Large intestine (tissue), 12 donors: Measurements from ENCODE around the gene APOBEC2. TPM values are rescaled to one million over a fixed set of nuclear protein-coding genes. Genes with fewer than 3 reads are reported as not detected.
"Not testable (repeated sequence)": the region's sequence is repeated elsewhere in the genome, so short reads cannot be mapped to it uniquely, and the experiment has no call there.

Source experiments
- DNase-seq, 2 donors: peaks; one replicate each; pipeline versions ENCODE4 v3.0.0 to v3.0.0-alpha.2; 2013
- H3K27ac ChIP-seq: one replicate; pipeline ENCODE4 v1.5.1; 2013; ENCODE audit warnings: low read length
- H3K27me3 ChIP-seq: 2 replicates; pipeline ENCODE4 v1.6.1; 2013; ENCODE audit warnings: low read length; ENCODE audit not compliant: control insufficient read depth, insufficient read depth
- H3K36me3 ChIP-seq: 2 replicates; pipeline ENCODE4 v1.6.1; 2013; ENCODE audit warnings: low read length; ENCODE audit not compliant: control insufficient read depth, insufficient read depth
- H3K4me1 ChIP-seq: one replicate; pipeline ENCODE4 v1.6.1; 2013; ENCODE audit warnings: low read length; ENCODE audit not compliant: control insufficient read depth, insufficient read depth
- H3K4me3 ChIP-seq: one replicate; pipeline ENCODE4 v1.5.1; 2013; ENCODE audit warnings: low read length
- H3K9me3 ChIP-seq: one replicate; pipeline ENCODE4 v1.6.1; 2013; ENCODE audit warnings: mild to moderate bottlenecking, low read depth, low read length, moderate library complexity; ENCODE audit not compliant: control insufficient read depth
- WGBS: methylation state at CpG from one replicate; pipeline ENCODE4 v1.1.5; 2013; ENCODE audit warnings: low lambda C conversion rate; ENCODE audit not compliant: insufficient coverage; 5-methylcytosine and 5-hydroxymethylcytosine counted together
- long read RNA-seq, 11 donors: transcript quantifications; one replicate each; lab custom pipeline, GENCODE V29; 2026
- polyA plus RNA-seq: library from polyadenylated mRNA; unstranded; fragments of 120-200 nt; gene quantifications from one replicate; pipeline ENCODE4 v1.2.1, GENCODE V29; 2013

The APOBEC2 gene
- 5.6 TPM for polyA plus RNA-seq
- long read RNA-seq, donor 1 = 0 reads
- long read RNA-seq, donor 2 = 0 reads
- long read RNA-seq, donor 3 = 0 reads
- long read RNA-seq, donor 4 = 0 reads
- long read RNA-seq, donor 5 = 0 reads
- long read RNA-seq, donor 6 = 0 reads
- long read RNA-seq, donor 7 = 0 reads
- long read RNA-seq, donor 8 = 0 reads
- long read RNA-seq, donor 9 = 0 reads
- long read RNA-seq, donor 10 = 0 reads
- long read RNA-seq, donor 11 = 0 reads

- no CpG with 5 or more reads among the region's 5 CpGs for WGBS
- Histone ChIP-seq H3K4me1 (peaks cover 88% of the 10 kb centered on the region), H3K4me3 (no peak within 1 kb of the TSS), H3K27ac (peak within 1 kb of the TSS; percentile 19), H3K36me3 (no peaks in the 10 kb centered on the region), H3K27me3 (no peaks in the 10 kb centered on the region), H3K9me3 (no peaks in the 10 kb centered on the region)
- DNase-seq = no peak
Measured at GRCh38 chr6:41053041-41053440, at the start of gene APOBEC2. Gene APOBEC2, plus strand, starts transcription at chr6:41053202. Its CDS starts 146 bp downstream, at chr6:41053348.

- peaks cover 11% of the 10 kb centered on the region for H3K4me1 ChIP-seq
- H3K4me3 ChIP-seq, H3K36me3 ChIP-seq, H3K27ac ChIP-seq, H3K27me3 ChIP-seq, H3K9me3 ChIP-seq: not testable (repeated sequence)
- WGBS = 40% methylated on average over 1 of the region's 7 CpGs
- DNase-seq = peak in 1 of 2 donors; percentile 53
Measured at GRCh38 chr6:41006217-41006616, 46.8 kb upstream of the APOBEC2 start.

GRCh38 chr6:41006980-41007379 lies 46.0 kb upstream of the APOBEC2 start:
- not testable (repeated sequence) for H3K27me3 ChIP-seq, H3K4me3 ChIP-seq, DNase-seq, H3K9me3 ChIP-seq, H3K27ac ChIP-seq, H3K36me3 ChIP-seq
- WGBS = no CpG with 5 or more reads among the region's 4 CpGs
- peaks cover 11% of the 10 kb centered on the region for H3K4me1 ChIP-seq

GRCh38 chr6:41008011-41008410 lies 45.0 kb upstream of the APOBEC2 start:
- no peak overlapping the region for H3K27ac ChIP-seq
- no peak overlapping the region for H3K4me3 ChIP-seq
- H3K27me3 ChIP-seq = no peaks in the 10 kb centered on the region
- peaks cover 11% of the 10 kb centered on the region for H3K4me1 ChIP-seq
- H3K9me3 ChIP-seq = no peaks in the 10 kb centered on the region
- DNase-seq = no peak
- H3K36me3 ChIP-seq = no peaks in the 10 kb centered on the region
- no CpG with 5 or more reads among the region's 3 CpGs for WGBS

- DNase-seq = no peak
- Histone ChIP-seq H3K27me3 (no peaks in the 10 kb centered on the region), H3K27ac (no peak overlapping the region), H3K4me3 (no peak overlapping the region), H3K36me3 (no peaks in the 10 kb centered on the region), H3K9me3 (no peaks in the 10 kb centered on the region), H3K4me1 (peaks cover 15% of the 10 kb centered on the region)
- no CpG with 5 or more reads among the region's 1 CpG for WGBS
Measured at GRCh38 chr6:41009669-41010068, 43.3 kb upstream of the APOBEC2 start.

- Histone ChIP-seq H3K36me3 (no peaks in the 10 kb centered on the region), H3K4me1 (peaks cover 15% of the 10 kb centered on the region), H3K27ac (no peak overlapping the region), H3K27me3 (no peaks in the 10 kb centered on the region), H3K9me3 (no peaks in the 10 kb centered on the region), H3K4me3 (no peak overlapping the region)
- no peak for DNase-seq
- WGBS = no CpG with 5 or more reads among the region's 2 CpGs
Measured at GRCh38 chr6:41011673-41012072, 41.3 kb upstream of the APOBEC2 start.

- WGBS = no CpG with 5 or more reads among the region's 5 CpGs
- DNase-seq = peak in 1 of 2 donors; percentile 62
- Histone ChIP-seq H3K4me3 (no peak overlapping the region), H3K27ac (peak overlapping the region; percentile 11), H3K27me3 (no peaks in the 10 kb centered on the region), H3K4me1 (peaks cover 3% of the 10 kb centered on the region), H3K36me3 (no peaks in the 10 kb centered on the region), H3K9me3 (no peaks in the 10 kb centered on the region)
Measured at GRCh38 chr6:41013466-41014153, 39.4 kb upstream of the APOBEC2 start.

- Histone ChIP-seq H3K9me3 (no peaks in the 10 kb centered on the region), H3K27ac (no peak overlapping the region), H3K4me3 (no peak overlapping the region), H3K4me1 (peaks cover 3% of the 10 kb centered on the region), H3K27me3 (no peaks in the 10 kb centered on the region), H3K36me3 (no peaks in the 10 kb centered on the region)
- WGBS = no CpG with 5 or more reads among the region's 4 CpGs
- DNase-seq = no peak
Measured at GRCh38 chr6:41014780-41015179, 38.2 kb upstream of the APOBEC2 start.

- no CpG with 5 or more reads among the region's 5 CpGs for WGBS
- not testable (repeated sequence) for H3K27me3 ChIP-seq, H3K4me3 ChIP-seq, H3K4me1 ChIP-seq, H3K9me3 ChIP-seq, H3K27ac ChIP-seq, H3K36me3 ChIP-seq, DNase-seq
Measured at GRCh38 chr6:41015860-41016259, 37.1 kb upstream of the APOBEC2 start.

- no CpG with 5 or more reads among the region's 1 CpG for WGBS
- H3K4me1 ChIP-seq = peaks cover 8% of the 10 kb centered on the region
- H3K4me3 ChIP-seq = no peak overlapping the region
- no peak overlapping the region for H3K27ac ChIP-seq
- H3K27me3 ChIP-seq = no peaks in the 10 kb centered on the region
- H3K36me3 ChIP-seq = no peaks in the 10 kb centered on the region
- DNase-seq = no peak
- H3K9me3 ChIP-seq = no peaks in the 10 kb centered on the region
Measured at GRCh38 chr6:41017663-41018062, 35.3 kb upstream of the APOBEC2 start.

- no peak overlapping the region for H3K4me3 ChIP-seq
- H3K36me3 ChIP-seq = peaks cover 18% of the 10 kb centered on the region
- H3K9me3 ChIP-seq = no peaks in the 10 kb centered on the region
- no peak overlapping the region for H3K27ac ChIP-seq
- no CpG with 5 or more reads among the region's 3 CpGs for WGBS
- peak in 1 of 2 donors; percentile 39 for DNase-seq
- H3K27me3 ChIP-seq = no peaks in the 10 kb centered on the region
- H3K4me1 ChIP-seq = peaks cover 5% of the 10 kb centered on the region
Measured at GRCh38 chr6:41021832-41022231, 31.2 kb upstream of the APOBEC2 start.
